GM18870 (cell line): ENCODE data around the gene UBE2Z.
A peak's percentile ranks its signal among the peaks of the same experiment; 100 is the strongest.

Experiments used
- ATAC-seq: cut with Tn5 transposase; IDR thresholded peaks from one replicate; pipeline ENCODE4 v1.9.1; 2021; ENCODE audit warnings: moderate library complexity; ENCODE audit not compliant: unreplicated experiment

Gene UBE2Z

GRCh38 chr17:48952904-48953303 lies 44.7 kb downstream of the UBE2Z start:
- ATAC-seq, result peak; percentile 53

- no peak for ATAC-seq
Observed at GRCh38 chr17:48954300-48954755, 46.1 kb downstream of the UBE2Z start.

- no peak for ATAC-seq
Observed at GRCh38 chr17:48960834-48961515, 52.8 kb downstream of the UBE2Z start.

- no peak for ATAC-seq
Observed at GRCh38 chr17:48961516-48962233, 53.5 kb downstream of the UBE2Z start.

GRCh38 chr17:48970224-48970623 lies 62.0 kb downstream of the UBE2Z start:
- no peak for ATAC-seq

GRCh38 chr17:48970865-48971687 lies 62.9 kb downstream of the UBE2Z start:
- ATAC-seq, result no peak

GRCh38 chr17:48972749-48973097 lies 64.5 kb downstream of the UBE2Z start:
- no peak for ATAC-seq

GRCh38 chr17:48973806-48974205 lies 65.6 kb downstream of the UBE2Z start:
- no peak for ATAC-seq
